Naive thymus-derived CD4-positive, alpha-beta T cell (primary cell): ENCODE results near the gene RHBDD1. TPM values are rescaled to one million over a fixed set of nuclear protein-coding genes. Genes with fewer than 3 reads are reported as not detected.

Experiments
- ATAC-seq: fragments of 150-1000 bp; cut with Tn5 transposase; 2 replicates; pipeline ENCODE4 v1.10.0; 2021; ENCODE audit warnings: mild to moderate bottlenecking, moderate library complexity
- CTCF ChIA-PET: fragments of 350-600 bp; sonication (Branson Sonifier 250); formaldehyde crosslinking; loops from one replicate; lab custom pipeline; 2021; ENCODE audit warnings: antibody characterized with exemption; lab: Charles Lee
- POLR2A ChIA-PET: fragments of 350-600 bp; sonication (Branson Sonifier 250); formaldehyde crosslinking; loops from one replicate; lab custom pipeline; 2021; ENCODE audit warnings: antibody characterized with exemption, inconsistent platforms; lab: Charles Lee
- DNase-seq, 9 donors: peaks; one replicate each; pipeline versions ENCODE4 v3.0.0 to v3.0.0-alpha.2; 2020 to 2022; ENCODE audit warnings: mixed read lengths in 1 of 9
- H3K27ac ChIP-seq: one replicate; pipeline ENCODE4 v1.7.0; 2013; ENCODE audit warnings: mild to moderate bottlenecking, low read depth, low read length, moderate library complexity
- H3K27me3 ChIP-seq, 2 donors: one replicate each; pipeline ENCODE4 v1.7.0; 2013; ENCODE audit warnings: low read length in 2 of 2, mild to moderate bottlenecking in 2 of 2, moderate library complexity in 2 of 2; ENCODE audit not compliant: control insufficient read depth in 2 of 2, insufficient read depth in 2 of 2
- H3K36me3 ChIP-seq, 3 experiments: 1 replicate in 2 of 3; 2 replicates in 1 of 3; pipeline ENCODE4 v1.7.0; 2013; ENCODE audit warnings: low read length in 3 of 3, mild to moderate bottlenecking in 3 of 3, moderate library complexity in 1 of 3; ENCODE audit not compliant: insufficient read depth in 3 of 3, control insufficient read depth in 2 of 3
- H3K4me1 ChIP-seq, 2 donors: one replicate each; pipeline ENCODE4 v1.7.0; 2013; ENCODE audit warnings: low read length in 2 of 2, mild to moderate bottlenecking in 2 of 2, moderate library complexity in 1 of 2; ENCODE audit not compliant: control insufficient read depth in 2 of 2, insufficient read depth in 2 of 2
- H3K4me3 ChIP-seq: 2 replicates; pipeline ENCODE4 v1.7.0; 2013; ENCODE audit warnings: mild to moderate bottlenecking, low read length
- H3K9me3 ChIP-seq, 3 experiments: 1 replicate in 2 of 3; 2 replicates in 1 of 3; pipeline ENCODE4 v1.7.0; 2013; ENCODE audit warnings: low read length in 3 of 3; ENCODE audit not compliant: control insufficient read depth in 2 of 3
- H3K27ac Mint-ChIP-seq, 9 donors: one replicate each; pipeline ENCODE4 v1.8.0; 2020 to 2022; ENCODE audit warnings: mixed read lengths in 9 of 9, mild to moderate bottlenecking in 8 of 9, moderate library complexity in 5 of 9, inconsistent platforms in 2 of 9
- H3K27me3 Mint-ChIP-seq, 5 donors: one replicate each; pipeline ENCODE4 v1.8.0; 2021 to 2022; ENCODE audit warnings: mixed read lengths in 5 of 5, mild to moderate bottlenecking in 1 of 5
- H3K36me3 Mint-ChIP-seq, 5 donors: one replicate each; pipeline ENCODE4 v1.8.0; 2020 to 2022; ENCODE audit warnings: mixed read lengths in 5 of 5, mild to moderate bottlenecking in 3 of 5, inconsistent platforms in 1 of 5
- H3K4me1 Mint-ChIP-seq, 7 donors: one replicate each; pipeline ENCODE4 v1.8.0; 2020 to 2022; ENCODE audit warnings: mixed read lengths in 7 of 7, mild to moderate bottlenecking in 3 of 7, inconsistent platforms in 1 of 7
- H3K4me3 Mint-ChIP-seq, 10 donors: one replicate each; pipeline ENCODE4 v1.8.0; 2020 to 2022; ENCODE audit warnings: mild to moderate bottlenecking in 10 of 10, mixed read lengths in 10 of 10, moderate library complexity in 6 of 10, inconsistent platforms in 2 of 10
- H3K9me3 Mint-ChIP-seq, 11 donors: one replicate each; pipeline ENCODE4 v1.8.0; 2020 to 2022; ENCODE audit warnings: mixed read lengths in 11 of 11, mild to moderate bottlenecking in 4 of 11, inconsistent platforms in 1 of 11, moderate library complexity in 1 of 11
- intact Hi-C, 2 donors: fragments of 100-400 bp; cut with micrococcal nuclease; formaldehyde crosslinking; loops; one replicate each; pipeline ENCODE4 v1.15.1; 2023
- polyA plus RNA-seq, 2 donors: library from polyadenylated mRNA; unstranded; fragments of 300-500 nt; fragmentation: Illumina TruSeq; gene quantifications; one replicate each; pipeline ENCODE4 v1.2.3, GENCODE V29; 2021
- total RNA-seq, 6 experiments: library from RNA in 5 of 6; stranded (reverse) in 5 of 6; gene quantifications; 1 replicate in 5 of 6; 2 replicates in 1 of 6; pipeline ENCODE4 v1.2.3 and lab custom pipeline; 2021 to 2026

The RHBDD1 gene
- total and polyA plus RNA-seq, 7 experiments from 2014 or later: 21.2 to 70.8 (median 48.3) TPM

- Histone ChIP-seq H3K4me3 (no peak overlapping the region), H3K36me3 (no peaks in the 10 kb centered on the region), H3K4me1 (peaks cover 0 to 4% of the 10 kb centered on the region in 2 donors), H3K27ac (no peak overlapping the region), H3K9me3 (no peaks in the 10 kb centered on the region), H3K27me3 (no peaks in the 10 kb centered on the region)
- H3K27ac Mint-ChIP-seq: peak overlapping the region in 1 of 9 donors; percentile 50
- no peaks in the 10 kb centered on the region for H3K27me3 Mint-ChIP-seq
- no peak for ATAC-seq
- intact Hi-C loops: no loop called here
- H3K9me3 Mint-ChIP-seq: peaks cover 0 to 3% (median 0%) of the 10 kb centered on the region in 11 donors
- no peak overlapping the region for H3K4me3 Mint-ChIP-seq
- DNase-seq: no peak
- ChIA-PET CTCF (no interaction called here), POLR2A (no interaction called here)
- H3K36me3 Mint-ChIP-seq: peaks cover 0 to 40% (median 14%) of the 10 kb centered on the region in 5 donors
- H3K4me1 Mint-ChIP-seq: peaks cover 10 to 44% (median 28%) of the 10 kb centered on the region in 7 donors
Measured at GRCh38 chr2:226903179-226903578, 67.3 kb downstream of the RHBDD1 start.

GRCh38 chr2:226904592-226904991 lies 68.7 kb downstream of the RHBDD1 start:
- Histone ChIP-seq H3K27ac (no peak overlapping the region), H3K4me3 (no peak overlapping the region), H3K9me3 (no peaks in the 10 kb centered on the region), H3K36me3 (peaks cover 0 to 6% (median 0%) of the 10 kb centered on the region in 3 experiments), H3K27me3 (no peaks in the 10 kb centered on the region), H3K4me1 (peaks cover 0 to 4% of the 10 kb centered on the region in 2 donors)
- ChIA-PET POLR2A (no interaction called here), CTCF (no interaction called here)
- Mint-ChIP-seq H3K27me3 (no peaks in the 10 kb centered on the region), H3K4me1 (peaks cover 10 to 44% (median 28%) of the 10 kb centered on the region in 7 donors), H3K27ac (no peak overlapping the region), H3K36me3 (peaks cover 0 to 46% (median 18%) of the 10 kb centered on the region in 5 donors), H3K4me3 (peak overlapping the region in 3 of 10 donors; percentile 14 to 24 (median 23)), H3K9me3 (peaks cover 0 to 3% (median 0%) of the 10 kb centered on the region in 11 donors)
- DNase-seq: no peak
- ATAC-seq: no peak
- intact Hi-C loops: no loop called here

- POLR2A ChIA-PET: no interaction called here
- H3K4me1 Mint-ChIP-seq: peaks cover 10 to 44% (median 28%) of the 10 kb centered on the region in 7 donors
- no peak for DNase-seq
- Histone ChIP-seq H3K27me3 (no peaks in the 10 kb centered on the region), H3K36me3 (peaks cover 0 to 11% (median 0%) of the 10 kb centered on the region in 3 experiments), H3K4me3 (no peak overlapping the region), H3K27ac (no peak overlapping the region), H3K4me1 (peaks cover 0 to 4% of the 10 kb centered on the region in 2 donors), H3K9me3 (no peaks in the 10 kb centered on the region)
- H3K9me3 Mint-ChIP-seq: peaks cover 0 to 3% (median 0%) of the 10 kb centered on the region in 11 donors
- CTCF ChIA-PET: no interaction called here
- peak overlapping the region in 2 of 9 donors; percentile 15 to 23 for H3K27ac Mint-ChIP-seq
- H3K4me3 Mint-ChIP-seq: peak overlapping the region in 6 of 10 donors; percentile 7 to 70 (median 22)
- no peak for ATAC-seq
- H3K36me3 Mint-ChIP-seq: peaks cover 0 to 56% (median 25%) of the 10 kb centered on the region in 5 donors
- intact Hi-C loops: no loop called here
- no peaks in the 10 kb centered on the region for H3K27me3 Mint-ChIP-seq
Measured at GRCh38 chr2:226905718-226906117, 69.9 kb downstream of the RHBDD1 start.

- Histone ChIP-seq H3K4me1 (peaks cover 0 to 4% of the 10 kb centered on the region in 2 donors), H3K27me3 (no peaks in the 10 kb centered on the region), H3K9me3 (no peaks in the 10 kb centered on the region), H3K27ac (no peak overlapping the region), H3K4me3 (no peak overlapping the region), H3K36me3 (peaks cover 0 to 11% (median 0%) of the 10 kb centered on the region in 3 experiments)
- Mint-ChIP-seq H3K27ac (peak overlapping the region in 3 of 9 donors; percentile 33 to 67 (median 53)), H3K36me3 (peaks cover 5 to 62% (median 30%) of the 10 kb centered on the region in 5 donors), H3K27me3 (no peaks in the 10 kb centered on the region), H3K4me3 (peak overlapping the region in 6 of 10 donors; percentile 22 to 70 (median 34)), H3K4me1 (peaks cover 10 to 44% (median 28%) of the 10 kb centered on the region in 7 donors), H3K9me3 (peaks cover 0 to 3% (median 0%) of the 10 kb centered on the region in 11 donors)
- ChIA-PET CTCF (no interaction called here), POLR2A (no interaction called here)
- peak in 2 of 9 donors; percentile 7 to 27 for DNase-seq
- intact Hi-C loops: no loop called here
- ATAC-seq: peak; percentile 50
Measured at GRCh38 chr2:226906163-226906693, 70.4 kb downstream of the RHBDD1 start.

- peaks cover 0 to 6% (median 0%) of the 10 kb centered on the region in 11 donors for H3K9me3 Mint-ChIP-seq
- peaks cover 13 to 32% (median 26%) of the 10 kb centered on the region in 7 donors for H3K4me1 Mint-ChIP-seq
- H3K36me3 Mint-ChIP-seq: peaks cover 5 to 78% (median 43%) of the 10 kb centered on the region in 5 donors
- no peak overlapping the region for H3K4me3 Mint-ChIP-seq
- H3K27me3 Mint-ChIP-seq: no peaks in the 10 kb centered on the region
- H3K4me1 ChIP-seq: peaks cover 0 to 4% of the 10 kb centered on the region in 2 donors
- no peaks in the 10 kb centered on the region for H3K27me3 ChIP-seq
- H3K27ac ChIP-seq: no peak overlapping the region
- intact Hi-C loops: no loop called here
- POLR2A ChIA-PET: no interaction called here
- no peak overlapping the region for H3K27ac Mint-ChIP-seq
- DNase-seq (no peak), ATAC-seq (no peak)
- H3K9me3 ChIP-seq: no peaks in the 10 kb centered on the region
- H3K4me3 ChIP-seq: no peak overlapping the region
- peaks cover 0 to 11% (median 0%) of the 10 kb centered on the region in 3 experiments for H3K36me3 ChIP-seq
- CTCF ChIA-PET: no interaction called here
Measured at GRCh38 chr2:226909126-226909525, 73.3 kb downstream of the RHBDD1 start.

GRCh38 chr2:226909836-226910235 lies 74.0 kb downstream of the RHBDD1 start:
- Histone ChIP-seq H3K4me3 (no peak overlapping the region), H3K27me3 (no peaks in the 10 kb centered on the region), H3K9me3 (no peaks in the 10 kb centered on the region), H3K4me1 (peaks cover 0 to 4% of the 10 kb centered on the region in 2 donors), H3K27ac (no peak overlapping the region), H3K36me3 (peaks cover 0 to 11% (median 0%) of the 10 kb centered on the region in 3 experiments)
- H3K9me3 Mint-ChIP-seq: peaks cover 0 to 6% (median 0%) of the 10 kb centered on the region in 11 donors
- no peak for DNase-seq
- H3K36me3 Mint-ChIP-seq: peaks cover 5 to 75% (median 46%) of the 10 kb centered on the region in 5 donors
- no peaks in the 10 kb centered on the region for H3K27me3 Mint-ChIP-seq
- ChIA-PET CTCF (interaction anchor here (0.6 kb wide), 1 partner anchor 862 kb away, joined by 3 read pairs; no protein-coding TSS in a partner anchor), POLR2A (no interaction called here)
- H3K4me3 Mint-ChIP-seq: no peak overlapping the region
- H3K27ac Mint-ChIP-seq: no peak overlapping the region
- intact Hi-C loops: no loop called here
- H3K4me1 Mint-ChIP-seq: peaks cover 11 to 27% (median 19%) of the 10 kb centered on the region in 7 donors
- ATAC-seq: no peak
